Measurements from ENCODE around the gene APLF.

GRCh38 chr2:68500649-68501048 lies 33.3 kb downstream of the APLF start:
- no peak for TF ChIP-seq POLR2AphosphoS5 (IDR thresholded peaks at IDR 0.05)
- TF ChIP-seq CTCF (IDR thresholded peaks at IDR 0.05), result no peak
- TF ChIP-seq EP300 (IDR thresholded peaks at IDR 0.05; ENCODE audit: low read depth), result no peak
- TF ChIP-seq POLR2A (IDR thresholded peaks at IDR 0.05), result no peak
